ENCODE data around the gene GRIK2. TPM values are rescaled to one million over a fixed set of nuclear protein-coding genes. Genes with fewer than 3 reads are reported as not detected.

GRIK2 gene
- 0.31 and 0.44 TPM in 2 replicates for total RNA-seq

GRCh38 chr6:101393251-101393828 lies at the start of gene GRIK2:
GRIK2 (plus strand) TSS chr6:101393708.

Data from cardiac ventricle fibroblast (primary cell).